A673 (cell line): ENCODE measurements around the gene DIDO1.

ENCODE experiments used
- CTCF ChIP-seq: fragments of 300-800, 200-600 bp; sonication (generic); conservative IDR thresholded peaks from 2 replicates; pipeline ENCODE4 v1.5.1; 2017; ENCODE audit warnings: low read depth, mild to moderate bottlenecking, antibody characterized with exemption, low read length, moderate library complexity, mixed read lengths
- EZH2 ChIP-seq: fragments of 200-600 bp; sonication (generic); IDR thresholded peaks from 2 replicates; pipeline ENCODE4 v1.6.1; 2017; ENCODE audit warnings: borderline replicate concordance, low read depth, mild to moderate bottlenecking, mixed read lengths, antibody characterized with exemption, low read length; ENCODE audit not compliant: poor library complexity, severe bottlenecking

GRCh38 chr20:62957136-62958117 is 31.1 kb upstream of the DIDO1 start:
- TF ChIP-seq CTCF (no peak), EZH2 (no peak)
